GM18519 (cell line): Measurements from ENCODE around the gene RNF115.
"Not testable (repeated sequence)": the region's sequence is repeated elsewhere in the genome, so short reads cannot be mapped to it uniquely, and the experiment has no call there.

Experiments used
- ATAC-seq: cut with Tn5 transposase; IDR thresholded peaks from one replicate; pipeline ENCODE4 v1.9.1; 2021; ENCODE audit warnings: mild to moderate bottlenecking, moderate library complexity; ENCODE audit not compliant: unreplicated experiment, low FRiP score

The RNF115 gene

GRCh38 chr1:145747398-145748247 is 76.3 kb downstream of the RNF115 start:
- no peak for ATAC-seq

- no peak for ATAC-seq
Observed at GRCh38 chr1:145740269-145740668, 83.6 kb downstream of the RNF115 start.

GRCh38 chr1:145736191-145736590 is 87.7 kb downstream of the RNF115 start:
- no peak for ATAC-seq

GRCh38 chr1:145730900-145731299 is 93.0 kb downstream of the RNF115 start:
- no peak for ATAC-seq

- ATAC-seq = no peak
Observed at GRCh38 chr1:145730467-145730866, 93.4 kb downstream of the RNF115 start.

- ATAC-seq = no peak
Observed at GRCh38 chr1:145729666-145730436, 94.0 kb downstream of the RNF115 start.

- ATAC-seq = no peak
Observed at GRCh38 chr1:145729196-145729595, 94.7 kb downstream of the RNF115 start.

DNA sequence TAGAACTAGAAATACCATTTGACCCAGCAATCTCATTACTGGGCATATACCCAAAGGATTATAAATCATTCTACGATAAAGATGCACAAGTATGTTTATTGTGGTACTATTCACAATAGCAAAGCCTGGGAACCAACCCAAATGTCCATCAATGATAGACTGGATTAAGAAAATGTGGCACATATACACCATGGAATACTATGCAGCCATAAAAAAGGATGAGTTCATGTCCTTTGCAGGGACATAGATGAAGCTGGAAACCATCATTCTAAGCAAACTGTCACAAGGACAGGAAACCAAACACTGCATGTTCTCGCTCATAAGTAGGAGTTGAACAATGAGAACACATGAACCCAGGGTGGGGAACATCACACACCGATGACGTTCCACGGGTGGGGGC is 97.7 kb downstream of the RNF115 start:
- ATAC-seq = not testable (repeated sequence)

DNA sequence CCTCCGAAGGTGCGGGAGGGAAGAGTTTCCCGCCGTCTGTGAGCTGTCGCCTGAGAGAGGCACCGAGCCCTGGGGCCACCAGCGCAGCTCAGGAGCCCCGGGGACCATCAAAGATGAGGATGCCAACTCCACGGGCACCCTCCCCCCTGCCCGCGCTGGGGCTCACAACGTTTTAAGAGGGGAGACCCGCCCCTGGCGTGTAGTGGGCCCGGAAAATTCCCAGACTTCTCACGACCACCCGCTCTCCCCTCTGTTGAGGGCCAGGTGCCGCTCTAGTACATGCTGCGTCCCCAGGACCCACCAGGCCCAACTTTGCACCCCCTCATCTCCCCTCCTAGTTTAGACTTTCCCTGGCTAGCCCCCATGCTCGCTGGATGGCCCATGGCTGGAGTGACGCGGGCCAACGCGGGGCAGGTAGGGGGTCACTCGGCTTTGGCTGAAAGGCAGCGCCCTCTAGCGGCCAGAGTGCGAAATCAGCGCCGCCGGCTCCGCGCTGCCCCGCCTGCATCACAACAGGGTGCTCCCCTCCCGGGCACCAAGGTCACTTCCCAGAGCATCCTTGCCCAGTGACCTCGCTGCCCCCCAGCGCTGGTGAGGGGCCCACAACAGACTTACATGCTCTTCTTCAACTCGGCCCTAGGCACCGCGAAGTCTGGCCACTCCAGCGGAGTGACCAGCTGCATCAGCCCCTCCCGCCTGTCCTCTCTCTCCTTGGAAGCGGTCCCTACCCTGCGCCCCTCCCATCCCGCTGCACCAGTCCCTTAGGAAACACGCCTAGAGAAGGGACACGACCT is 102.8 kb downstream of the RNF115 start:
- no peak for ATAC-seq

- no peak for ATAC-seq
Observed at GRCh38 chr1:145720556-145720877, 103.4 kb downstream of the RNF115 start.

- ATAC-seq = no peak
Observed at GRCh38 chr1:145719230-145720079, 104.4 kb downstream of the RNF115 start, which contains the start of gene CD160. TSS of gene CD160 (plus strand) at chr1:145719499. CDS start at chr1:145728328, 8,829 bp downstream.

DNA sequence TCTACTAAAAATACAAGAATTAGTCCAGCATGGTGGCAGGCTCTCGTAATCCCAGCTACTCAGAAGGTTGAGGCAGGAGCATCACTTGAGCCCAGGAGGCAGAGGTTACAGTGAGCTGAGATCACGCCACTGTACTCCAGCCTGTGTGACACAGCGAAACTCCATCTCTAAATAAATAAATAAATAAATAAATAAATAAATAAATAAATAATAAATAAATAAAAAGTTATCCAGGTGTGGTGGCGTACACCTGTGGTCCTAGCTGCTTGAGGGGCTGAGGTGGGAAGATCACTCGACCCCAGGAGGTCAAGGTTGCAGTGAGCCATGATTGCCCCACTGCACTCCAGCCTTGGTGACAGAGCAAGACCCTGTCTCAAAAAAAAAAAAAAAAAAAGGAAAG is 105.4 kb downstream of the RNF115 start:
- ATAC-seq = not testable (repeated sequence)

DNA sequence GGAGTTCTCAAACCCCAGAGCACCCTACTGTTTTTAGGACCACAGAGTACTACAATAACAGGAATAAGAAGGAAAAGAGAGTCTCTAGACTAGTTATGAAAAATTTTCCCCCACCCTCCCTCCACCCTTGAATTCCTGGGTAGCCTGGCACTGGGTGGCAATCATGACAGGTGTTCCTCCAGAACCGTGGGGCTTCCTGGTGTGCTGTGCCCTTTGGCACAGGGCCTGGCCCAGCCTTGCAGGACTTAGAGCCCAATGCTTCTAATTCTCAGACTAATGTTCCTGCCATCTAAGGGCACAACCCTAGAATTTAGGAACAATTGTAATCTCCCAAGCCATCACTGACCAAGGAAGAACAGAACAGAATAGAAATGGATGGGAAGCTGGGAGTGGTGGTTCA is 106.1 kb downstream of the RNF115 start:
- ATAC-seq = no peak

DNA sequence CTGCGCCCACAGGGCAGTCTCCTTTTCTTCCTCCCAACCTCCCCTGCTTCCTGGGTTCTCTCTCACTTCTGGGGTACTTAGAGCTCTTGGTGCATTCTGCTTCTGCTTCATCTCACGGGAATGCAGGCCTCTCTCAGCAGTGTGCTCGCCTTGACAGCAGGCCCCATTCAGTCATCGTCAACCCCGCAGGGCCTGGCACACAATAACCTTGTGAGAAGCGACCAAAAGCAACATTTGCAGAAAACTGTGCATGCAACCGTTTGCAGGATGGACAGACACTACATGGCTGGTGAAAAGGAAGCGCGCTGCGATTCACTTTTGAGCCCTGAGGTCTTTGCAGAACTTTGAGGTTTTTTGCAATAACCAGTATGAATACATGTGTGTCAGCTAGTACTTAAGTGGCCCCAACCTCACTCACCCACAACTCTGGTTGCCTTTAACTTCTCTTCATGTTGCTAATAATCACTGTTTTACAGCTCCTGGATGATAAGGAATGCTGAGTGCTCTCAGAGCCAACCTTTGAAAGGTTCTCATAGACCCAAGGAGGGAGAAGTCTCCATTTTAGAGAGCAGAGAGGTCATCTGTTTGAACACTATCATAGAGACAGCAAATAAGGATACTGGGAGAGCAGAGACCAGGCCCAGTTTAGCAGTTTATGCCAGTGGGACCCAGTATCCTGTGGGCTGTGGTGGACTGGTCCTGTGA is 107.1 kb downstream of the RNF115 start:
- no peak for ATAC-seq

DNA sequence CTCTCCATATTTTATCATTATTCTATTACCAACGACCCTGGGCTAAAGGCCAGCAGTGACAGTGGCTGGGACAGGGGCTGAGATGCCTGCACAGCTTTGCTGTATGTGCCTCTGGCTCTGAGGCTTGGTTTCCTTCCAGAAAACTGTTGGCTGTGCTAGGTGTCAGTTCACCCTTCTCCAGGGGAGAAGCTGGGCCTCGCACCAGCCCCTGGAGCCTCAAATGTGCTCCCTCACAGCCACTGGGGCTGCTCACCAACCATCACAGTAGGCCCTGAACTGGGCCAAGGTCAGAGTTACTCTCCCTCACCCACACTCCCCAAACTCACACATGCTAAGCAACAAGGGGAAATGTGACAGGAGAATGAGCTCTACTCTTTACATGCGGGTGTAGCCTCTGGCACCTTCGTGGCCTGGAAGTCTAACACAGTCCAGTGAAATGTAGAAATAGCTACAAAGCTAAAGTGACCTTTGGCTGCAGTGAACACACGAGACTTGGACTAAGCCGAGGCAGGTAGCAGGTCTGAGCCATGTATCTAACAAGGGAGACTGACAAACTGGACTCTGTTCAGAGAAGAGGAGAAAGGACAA is 109.3 kb downstream of the RNF115 start:
- no peak for ATAC-seq

DNA sequence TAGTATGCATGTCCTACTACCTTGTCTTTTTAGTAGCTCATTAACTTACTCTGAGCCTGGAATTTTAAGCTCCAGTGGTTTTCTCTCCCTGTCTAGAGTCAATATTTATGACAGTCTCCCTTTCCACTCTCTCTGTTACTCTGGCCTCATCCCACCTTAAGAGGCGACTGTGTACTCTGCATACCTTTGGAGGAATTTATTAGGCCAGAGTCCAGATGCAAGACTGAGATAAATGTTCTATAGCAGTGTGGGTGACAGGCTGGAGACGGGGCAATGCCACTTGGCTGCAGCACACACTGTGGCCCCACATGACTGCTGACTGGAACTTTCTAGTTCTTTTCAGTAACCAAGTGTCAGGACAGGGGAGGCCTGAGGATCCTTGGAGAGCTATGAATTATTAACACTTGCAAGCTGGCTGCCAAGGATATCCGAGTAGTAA is 112.7 kb downstream of the RNF115 start:
- no peak for ATAC-seq

- no peak for ATAC-seq
Observed at GRCh38 chr1:145710291-145711027, 113.4 kb downstream of the RNF115 start.

- ATAC-seq = no peak
Observed at GRCh38 chr1:145708063-145708462, 115.8 kb downstream of the RNF115 start.
